CD14-positive monocyte (primary cell): Measurements from ENCODE around the gene ACSF3. TPM values are rescaled to one million over a fixed set of nuclear protein-coding genes. Genes with fewer than 3 reads are reported as not detected.

Experiments used
- DNase-seq, 3 donors: peaks; one replicate each; pipeline ENCODE4 v3.0.0-alpha.2; 2011 to 2022
- H2AFZ ChIP-seq: 2 replicates; pipeline ENCODE4 v1.6.0; 2012; ENCODE audit warnings: mild to moderate bottlenecking, low read depth, low read length, inconsistent platforms; ENCODE audit not compliant: insufficient read depth, poor library complexity, severe bottlenecking
- H3K27ac ChIP-seq, 2 donors: 1 replicate in 1 of 2; 2 replicates in 1 of 2; pipeline ENCODE4 v1.5.1; 2012 to 2013; ENCODE audit warnings: low read length in 2 of 2, control low read depth in 1 of 2, inconsistent platforms in 1 of 2, low read depth in 1 of 2, mild to moderate bottlenecking in 1 of 2
- H3K27me3 ChIP-seq, 2 donors: one replicate each; pipeline versions ENCODE4 v1.6.0 to v1.6.1; 2011 to 2013; ENCODE audit warnings: low read length in 2 of 2; ENCODE audit not compliant: control insufficient read depth in 2 of 2, insufficient read depth in 2 of 2
- H3K36me3 ChIP-seq, 2 donors: replicated peaks in 1 of 2; 1 replicate in 1 of 2; 2 replicates in 1 of 2; pipeline versions ENCODE4 v1.5.1 to v1.6.1; 2012 to 2013; ENCODE audit warnings: low read length in 2 of 2, control low read depth in 1 of 2, inconsistent platforms in 1 of 2, mild to moderate bottlenecking in 1 of 2; ENCODE audit not compliant: insufficient read depth in 2 of 2, control insufficient read depth in 1 of 2
- H3K4me1 ChIP-seq, 2 donors: 1 replicate in 1 of 2; 2 replicates in 1 of 2; pipeline versions ENCODE4 v1.5.1 to v1.6.1; 2012 to 2013; ENCODE audit warnings: low read length in 2 of 2, control low read depth in 1 of 2, inconsistent platforms in 1 of 2, mild to moderate bottlenecking in 1 of 2, moderate library complexity in 1 of 2; ENCODE audit not compliant: insufficient read depth in 2 of 2, control insufficient read depth in 1 of 2
- H3K4me2 ChIP-seq: replicated peaks from 2 replicates; pipeline ENCODE3; 2012; ENCODE audit warnings: low read length, moderate library complexity, mild to moderate bottlenecking; ENCODE audit not compliant: poor library complexity, severe bottlenecking; ENCODE audit errors: extremely low read depth
- H3K4me3 ChIP-seq, 3 experiments: fragments of 200-600 bp in 1 of 3; sonication (generic) in 1 of 3; replicated peaks in 1 of 3; 1 replicate in 2 of 3; 2 replicates in 1 of 3; pipeline ENCODE4 v1.5.1; 2011 to 2013; ENCODE audit warnings: low read length in 3 of 3, mild to moderate bottlenecking in 3 of 3, control low read depth in 2 of 3, low read depth in 2 of 3, inconsistent platforms in 1 of 3, moderate library complexity in 1 of 3
- H3K79me2 ChIP-seq: 2 replicates; pipeline ENCODE4 v1.6.0; 2012; ENCODE audit warnings: mild to moderate bottlenecking, control low read depth, inconsistent platforms, low read length, moderate library complexity; ENCODE audit not compliant: insufficient read depth
- H3K9ac ChIP-seq: 2 replicates; pipeline ENCODE4 v1.6.0; 2017; ENCODE audit warnings: low read length, mild to moderate bottlenecking; ENCODE audit not compliant: insufficient read depth, poor library complexity, severe bottlenecking
- H3K9me3 ChIP-seq, 2 donors: replicated peaks in 1 of 2; 1 replicate in 1 of 2; 2 replicates in 1 of 2; pipeline versions ENCODE4 v1.5.1 to v1.6.1; 2012 to 2013; ENCODE audit warnings: low read length in 2 of 2, control low read depth in 1 of 2; ENCODE audit not compliant: control insufficient read depth in 1 of 2, insufficient read depth in 1 of 2
- H4K20me1 ChIP-seq: 2 replicates; pipeline ENCODE4 v1.6.0; 2012; ENCODE audit warnings: mild to moderate bottlenecking, low read length, control low read depth, moderate library complexity; ENCODE audit not compliant: insufficient read depth
- H3K27ac Mint-ChIP-seq, 7 donors: one replicate each; pipeline ENCODE4 v1.8.0; 2020; ENCODE audit warnings: mild to moderate bottlenecking in 7 of 7, mixed read lengths in 7 of 7, moderate library complexity in 6 of 7, inconsistent platforms in 2 of 7
- H3K27me3 Mint-ChIP-seq, 3 donors: one replicate each; pipeline ENCODE4 v1.8.0; 2021 to 2022; ENCODE audit warnings: low read depth in 3 of 3, mild to moderate bottlenecking in 3 of 3, mixed read lengths in 3 of 3, moderate library complexity in 3 of 3, inconsistent platforms in 1 of 3
- H3K36me3 Mint-ChIP-seq, 2 donors: one replicate each; pipeline ENCODE4 v1.8.0; 2020; ENCODE audit warnings: mixed read lengths in 2 of 2, inconsistent platforms in 1 of 2, mild to moderate bottlenecking in 1 of 2
- H3K4me1 Mint-ChIP-seq: one replicate; pipeline ENCODE4 v1.8.0; 2020; ENCODE audit warnings: mild to moderate bottlenecking, mixed read lengths
- H3K4me3 Mint-ChIP-seq, 2 donors: one replicate each; pipeline ENCODE4 v1.8.0; 2020; ENCODE audit warnings: mild to moderate bottlenecking in 2 of 2, mixed read lengths in 2 of 2, moderate library complexity in 1 of 2
- H3K9me3 Mint-ChIP-seq, 7 donors: one replicate each; pipeline ENCODE4 v1.8.0; 2020 to 2022; ENCODE audit warnings: mixed read lengths in 7 of 7, mild to moderate bottlenecking in 6 of 7, moderate library complexity in 6 of 7, inconsistent platforms in 2 of 7
- WGBS: methylation state at CpG from one replicate; pipeline ENCODE4 v1.1.5; 2013; ENCODE audit warnings: missing lambda C conversion rate; ENCODE audit not compliant: insufficient coverage; 5-methylcytosine and 5-hydroxymethylcytosine counted together
- intact Hi-C, 2 donors: fragments of 100-400 bp; cut with micrococcal nuclease; formaldehyde crosslinking; loops; one replicate each; pipeline versions ENCODE4 v1.15.0 to v1.15.1; 2023
- polyA plus RNA-seq, 3 donors: library from polyadenylated mRNA; depleted of rRNA in 1 of 3; unstranded in 2 of 3; stranded (reverse) in 1 of 3; fragments of 300-500 nt in 2 of 3; fragments of >200 nt in 1 of 3; fragmentation: Illumina TruSeq in 2 of 3; gene quantifications; 1 replicate in 2 of 3; 2 replicates in 1 of 3; pipeline ENCODE4 v1.2.3, GENCODE V29; 2012 to 2021
- TF ChIP-seq, protein P1 (sequence below): fragments of 200-600 bp; IDR thresholded peaks from one replicate; pipeline ENCODE4 v1.8.0; 2022; ENCODE audit warnings: antibody characterized with exemption, mild to moderate bottlenecking

Gene ACSF3
- polyA plus RNA-seq, 3 donors, result 23.5 to 26.7 (median 26.4) TPM

DNA sequence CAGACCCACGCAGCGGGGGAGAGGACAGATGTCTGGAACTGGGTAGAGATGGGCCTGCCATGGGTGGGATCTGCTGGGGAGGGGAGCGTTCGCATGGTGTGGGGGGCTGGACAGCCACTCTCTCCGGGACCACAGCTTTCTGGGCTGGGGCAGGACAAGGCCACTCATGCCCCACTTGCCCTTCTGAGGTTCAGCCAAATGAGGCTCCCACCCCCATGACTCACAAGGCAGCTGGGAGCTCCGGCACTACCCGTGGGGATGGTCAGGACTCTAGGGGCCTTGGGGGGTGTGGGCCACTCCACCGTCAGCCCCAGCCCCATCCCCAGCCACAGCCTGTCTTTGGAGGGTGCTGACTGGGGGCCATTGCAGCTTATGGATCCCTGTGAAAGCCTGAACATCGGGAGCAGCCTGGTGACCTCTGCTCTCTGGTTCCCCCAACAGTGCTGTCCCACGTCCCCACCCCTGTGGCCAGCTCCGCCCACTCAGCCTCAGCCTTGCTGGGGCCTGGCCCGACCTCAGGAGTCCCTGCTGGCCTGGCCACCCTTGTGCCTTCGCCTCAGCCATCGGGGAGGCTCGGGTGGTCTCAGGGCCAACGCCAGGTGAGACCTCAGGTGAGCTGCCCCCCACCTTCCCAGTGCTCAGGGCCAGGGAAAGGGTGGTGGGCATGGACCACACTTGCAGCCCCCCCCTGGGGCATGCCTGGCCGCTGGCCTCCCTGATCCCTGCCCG is 73.2 kb downstream of the ACSF3 start:
- peak overlapping the region; percentile 49 for H3K4me2 ChIP-seq
- Mint-ChIP-seq H3K36me3 (no peaks in the 10 kb centered on the region), H3K4me3 (no peak overlapping the region), H3K27me3 (peaks cover 8 to 42% (median 26%) of the 10 kb centered on the region in 3 donors), H3K27ac (no peak overlapping the region), H3K4me1 (peaks cover 6% of the 10 kb centered on the region), H3K9me3 (peaks cover 0 to 4% (median 0%) of the 10 kb centered on the region in 7 donors)
- no peak for DNase-seq
- H2AFZ ChIP-seq, result no peak overlapping the region
- peaks cover 17 to 22% of the 10 kb centered on the region in 2 donors for H3K4me1 ChIP-seq
- H3K27ac ChIP-seq, result no peak overlapping the region
- intact Hi-C loops, result loop anchor here (1.0 to 5.0 kb wide), 4 partner anchors 224 to 430 kb away; partner anchors contain the start of genes GALNS (in 1 of the 2) and TRAPPC2L (in 1 of the 2)
- H3K9me3 ChIP-seq, result no peaks in the 10 kb centered on the region
- 72% methylated on average over 16 of the region's 18 CpGs for WGBS
- no peaks in the 10 kb centered on the region for H3K79me2 ChIP-seq
- TF ChIP-seq, protein P1, sequence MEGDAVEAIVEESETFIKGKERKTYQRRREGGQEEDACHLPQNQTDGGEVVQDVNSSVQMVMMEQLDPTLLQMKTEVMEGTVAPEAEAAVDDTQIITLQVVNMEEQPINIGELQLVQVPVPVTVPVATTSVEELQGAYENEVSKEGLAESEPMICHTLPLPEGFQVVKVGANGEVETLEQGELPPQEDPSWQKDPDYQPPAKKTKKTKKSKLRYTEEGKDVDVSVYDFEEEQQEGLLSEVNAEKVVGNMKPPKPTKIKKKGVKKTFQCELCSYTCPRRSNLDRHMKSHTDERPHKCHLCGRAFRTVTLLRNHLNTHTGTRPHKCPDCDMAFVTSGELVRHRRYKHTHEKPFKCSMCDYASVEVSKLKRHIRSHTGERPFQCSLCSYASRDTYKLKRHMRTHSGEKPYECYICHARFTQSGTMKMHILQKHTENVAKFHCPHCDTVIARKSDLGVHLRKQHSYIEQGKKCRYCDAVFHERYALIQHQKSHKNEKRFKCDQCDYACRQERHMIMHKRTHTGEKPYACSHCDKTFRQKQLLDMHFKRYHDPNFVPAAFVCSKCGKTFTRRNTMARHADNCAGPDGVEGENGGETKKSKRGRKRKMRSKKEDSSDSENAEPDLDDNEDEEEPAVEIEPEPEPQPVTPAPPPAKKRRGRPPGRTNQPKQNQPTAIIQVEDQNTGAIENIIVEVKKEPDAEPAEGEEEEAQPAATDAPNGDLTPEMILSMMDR, result no peak
- peaks cover 0 to 21% of the 10 kb centered on the region in 2 donors for H3K27me3 ChIP-seq
- no peaks in the 10 kb centered on the region for H4K20me1 ChIP-seq
- H3K36me3 ChIP-seq, result no peaks in the 10 kb centered on the region
- H3K4me3 ChIP-seq, result no peak overlapping the region
- no peak overlapping the region for H3K9ac ChIP-seq

DNA sequence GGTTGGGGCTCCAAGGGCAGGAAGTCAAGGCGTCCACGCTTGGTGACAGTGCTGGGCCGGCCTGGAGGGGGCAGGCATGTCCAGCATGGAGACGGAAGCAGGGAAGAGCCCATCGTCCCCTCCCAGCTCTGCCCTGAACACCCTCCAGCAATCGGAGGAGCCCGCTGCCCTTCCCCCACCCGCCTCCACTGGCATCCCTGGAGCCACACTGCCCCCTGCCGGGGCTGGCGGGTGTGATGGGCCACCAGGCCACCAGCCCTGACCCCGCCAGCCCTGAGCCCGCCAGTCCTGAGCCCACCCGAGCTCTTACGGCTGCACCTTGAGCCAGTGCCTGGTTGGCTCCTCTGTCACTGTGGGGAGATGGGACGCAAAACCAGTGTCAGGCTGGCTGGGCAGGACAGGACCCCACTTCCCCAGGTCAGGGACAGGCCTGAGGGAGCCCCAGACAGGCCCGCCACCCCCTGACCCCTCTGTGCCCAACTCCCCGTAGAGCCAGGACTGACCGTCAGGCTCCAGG is 73.8 kb downstream of the ACSF3 start:
- peaks cover 6% of the 10 kb centered on the region for H3K4me1 Mint-ChIP-seq
- intact Hi-C loops, result loop anchor here (1.0 to 5.0 kb wide), 4 partner anchors 225 to 430 kb away; partner anchors contain the start of genes GALNS (in 1 of the 2) and TRAPPC2L (in 1 of the 2)
- Histone ChIP-seq H3K36me3 (no peaks in the 10 kb centered on the region), H3K9ac (no peak overlapping the region), H3K4me3 (no peak overlapping the region), H3K79me2 (no peaks in the 10 kb centered on the region), H3K27me3 (peaks cover 0 to 27% of the 10 kb centered on the region in 2 donors), H4K20me1 (no peaks in the 10 kb centered on the region), H3K9me3 (no peaks in the 10 kb centered on the region), H3K4me2 (peak overlapping the region; percentile 49), H3K4me1 (peaks cover 18 to 24% of the 10 kb centered on the region in 2 donors), H2AFZ (no peak overlapping the region), H3K27ac (no peak overlapping the region)
- H3K27me3 Mint-ChIP-seq, result peaks cover 8 to 49% (median 26%) of the 10 kb centered on the region in 3 donors
- 9% methylated on average over 12 of the region's 18 CpGs for WGBS
- DNase-seq, result peak; percentile 78 to 81 (median 79)
- TF ChIP-seq, protein P1, result peak; percentile 94
- H3K36me3 Mint-ChIP-seq, result no peaks in the 10 kb centered on the region
- no peak overlapping the region for H3K4me3 Mint-ChIP-seq
- peaks cover 0 to 4% (median 0%) of the 10 kb centered on the region in 7 donors for H3K9me3 Mint-ChIP-seq
- no peak overlapping the region for H3K27ac Mint-ChIP-seq
